HL-60 (cell line): Measurements from ENCODE around the gene B4GALNT4.

ENCODE experiments used
- DNase-seq, 2 experiments: peaks; one replicate each; pipeline ENCODE4 v3.0.0-alpha.2; 2010 to 2020; ENCODE audit warnings: low read depth in 1 of 2, low spot score in 1 of 2
- H3K27ac ChIP-seq: fragments of 250-450 bp; sonication (Bioruptor Pico); replicated peaks from 2 replicates; pipeline ENCODE4 v1.5.1; 2020; ENCODE audit warnings: mild to moderate bottlenecking, moderate library complexity
- H3K27me3 ChIP-seq: fragments of 250-450 bp; sonication (Bioruptor Pico); 2 replicates; pipeline ENCODE4 v1.5.1; 2021; ENCODE audit warnings: mild to moderate bottlenecking, moderate library complexity; ENCODE audit not compliant: insufficient read depth, poor library complexity, severe bottlenecking
- H3K4me3 ChIP-seq: replicated peaks from 2 replicates; pipeline ENCODE4 v1.5.1; 2011; ENCODE audit warnings: mild to moderate bottlenecking, control low read depth, low read length; ENCODE audit not compliant: insufficient read depth
- GABPA ChIP-seq: IDR thresholded peaks from 2 replicates; pipeline ENCODE4 v1.6.1; 2012; ENCODE audit warnings: low read depth
- POLR2AphosphoS5 ChIP-seq: IDR thresholded peaks from 2 replicates; pipeline ENCODE4 v1.6.1; 2012; ENCODE audit warnings: low read depth
- SPI1 ChIP-seq: IDR thresholded peaks from 2 replicates; pipeline ENCODE4 v1.6.1; 2012; ENCODE audit warnings: low read depth, mild to moderate bottlenecking, borderline replicate concordance
- TF ChIP-seq, protein P1 (sequence below): IDR thresholded peaks from 2 replicates; pipeline ENCODE4 v1.6.1; 2012; ENCODE audit warnings: low read depth; ENCODE audit not compliant: insufficient replicate concordance
- TF ChIP-seq, protein P2 (sequence below): IDR thresholded peaks from one replicate; pipeline ENCODE4 v1.5.1; 2011; ENCODE audit warnings: low read length, control low read depth, inconsistent platforms; ENCODE audit not compliant: insufficient read depth

Gene B4GALNT4

DNA sequence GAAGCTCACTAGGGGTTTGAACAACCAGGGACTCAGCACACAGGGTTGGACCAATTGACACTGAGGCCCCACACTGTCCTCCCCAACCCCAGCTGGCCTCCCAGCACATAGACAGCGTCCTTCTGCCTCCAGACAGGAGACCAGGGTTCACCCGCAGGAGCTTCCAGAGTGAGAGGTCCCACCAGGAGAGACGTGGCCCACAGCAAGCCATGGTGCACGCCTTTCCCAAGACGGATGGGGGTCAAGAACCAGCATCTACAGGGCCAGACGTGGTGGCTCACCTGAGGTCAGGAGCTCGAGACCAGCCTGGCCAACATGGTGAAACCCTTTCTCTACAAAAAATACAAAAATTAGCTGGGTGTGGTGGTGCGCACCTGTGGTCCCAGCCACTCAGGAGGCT, 57.6 kb downstream of the B4GALNT4 start:
- TF ChIP-seq, protein P1, sequence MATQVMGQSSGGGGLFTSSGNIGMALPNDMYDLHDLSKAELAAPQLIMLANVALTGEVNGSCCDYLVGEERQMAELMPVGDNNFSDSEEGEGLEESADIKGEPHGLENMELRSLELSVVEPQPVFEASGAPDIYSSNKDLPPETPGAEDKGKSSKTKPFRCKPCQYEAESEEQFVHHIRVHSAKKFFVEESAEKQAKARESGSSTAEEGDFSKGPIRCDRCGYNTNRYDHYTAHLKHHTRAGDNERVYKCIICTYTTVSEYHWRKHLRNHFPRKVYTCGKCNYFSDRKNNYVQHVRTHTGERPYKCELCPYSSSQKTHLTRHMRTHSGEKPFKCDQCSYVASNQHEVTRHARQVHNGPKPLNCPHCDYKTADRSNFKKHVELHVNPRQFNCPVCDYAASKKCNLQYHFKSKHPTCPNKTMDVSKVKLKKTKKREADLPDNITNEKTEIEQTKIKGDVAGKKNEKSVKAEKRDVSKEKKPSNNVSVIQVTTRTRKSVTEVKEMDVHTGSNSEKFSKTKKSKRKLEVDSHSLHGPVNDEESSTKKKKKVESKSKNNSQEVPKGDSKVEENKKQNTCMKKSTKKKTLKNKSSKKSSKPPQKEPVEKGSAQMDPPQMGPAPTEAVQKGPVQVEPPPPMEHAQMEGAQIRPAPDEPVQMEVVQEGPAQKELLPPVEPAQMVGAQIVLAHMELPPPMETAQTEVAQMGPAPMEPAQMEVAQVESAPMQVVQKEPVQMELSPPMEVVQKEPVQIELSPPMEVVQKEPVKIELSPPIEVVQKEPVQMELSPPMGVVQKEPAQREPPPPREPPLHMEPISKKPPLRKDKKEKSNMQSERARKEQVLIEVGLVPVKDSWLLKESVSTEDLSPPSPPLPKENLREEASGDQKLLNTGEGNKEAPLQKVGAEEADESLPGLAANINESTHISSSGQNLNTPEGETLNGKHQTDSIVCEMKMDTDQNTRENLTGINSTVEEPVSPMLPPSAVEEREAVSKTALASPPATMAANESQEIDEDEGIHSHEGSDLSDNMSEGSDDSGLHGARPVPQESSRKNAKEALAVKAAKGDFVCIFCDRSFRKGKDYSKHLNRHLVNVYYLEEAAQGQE = no peak
- no peak for TF ChIP-seq POLR2AphosphoS5
- TF ChIP-seq GABPA = no peak
- no peak for TF ChIP-seq SPI1
- TF ChIP-seq, protein P2, sequence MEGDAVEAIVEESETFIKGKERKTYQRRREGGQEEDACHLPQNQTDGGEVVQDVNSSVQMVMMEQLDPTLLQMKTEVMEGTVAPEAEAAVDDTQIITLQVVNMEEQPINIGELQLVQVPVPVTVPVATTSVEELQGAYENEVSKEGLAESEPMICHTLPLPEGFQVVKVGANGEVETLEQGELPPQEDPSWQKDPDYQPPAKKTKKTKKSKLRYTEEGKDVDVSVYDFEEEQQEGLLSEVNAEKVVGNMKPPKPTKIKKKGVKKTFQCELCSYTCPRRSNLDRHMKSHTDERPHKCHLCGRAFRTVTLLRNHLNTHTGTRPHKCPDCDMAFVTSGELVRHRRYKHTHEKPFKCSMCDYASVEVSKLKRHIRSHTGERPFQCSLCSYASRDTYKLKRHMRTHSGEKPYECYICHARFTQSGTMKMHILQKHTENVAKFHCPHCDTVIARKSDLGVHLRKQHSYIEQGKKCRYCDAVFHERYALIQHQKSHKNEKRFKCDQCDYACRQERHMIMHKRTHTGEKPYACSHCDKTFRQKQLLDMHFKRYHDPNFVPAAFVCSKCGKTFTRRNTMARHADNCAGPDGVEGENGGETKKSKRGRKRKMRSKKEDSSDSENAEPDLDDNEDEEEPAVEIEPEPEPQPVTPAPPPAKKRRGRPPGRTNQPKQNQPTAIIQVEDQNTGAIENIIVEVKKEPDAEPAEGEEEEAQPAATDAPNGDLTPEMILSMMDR = no peak
- no peaks in the 10 kb centered on the region for H3K27me3 ChIP-seq
- DNase-seq = no peak
- no peak overlapping the region for H3K4me3 ChIP-seq
- H3K27ac ChIP-seq = no peak overlapping the region

DNA sequence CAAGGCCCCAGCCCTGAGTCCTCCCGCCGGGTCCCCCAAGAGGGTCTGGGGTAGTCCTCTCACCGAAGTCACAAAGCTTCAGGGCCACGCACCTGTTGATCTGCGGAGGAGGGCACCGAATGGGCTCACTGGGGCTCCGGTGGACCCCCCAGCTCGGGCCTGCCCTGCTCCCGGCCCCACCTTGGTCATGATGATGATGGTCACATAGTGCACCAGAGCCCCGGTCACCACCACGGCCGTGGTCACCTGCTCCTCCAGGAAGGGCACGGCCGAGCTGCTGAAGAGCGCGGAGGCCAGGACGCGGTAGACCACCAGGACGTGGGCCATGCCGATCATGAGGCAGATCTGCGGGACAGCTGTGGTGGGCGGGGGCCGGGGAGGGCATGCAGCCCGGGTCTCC, 59.0 kb downstream of the B4GALNT4 start:
- Histone ChIP-seq H3K27me3 (no peaks in the 10 kb centered on the region), H3K27ac (no peak overlapping the region), H3K4me3 (no peak overlapping the region)
- no peak for DNase-seq
- TF ChIP-seq, protein P2 = no peak
- TF ChIP-seq SPI1 = no peak
- no peak for TF ChIP-seq GABPA
- TF ChIP-seq, protein P1 = no peak

DNA sequence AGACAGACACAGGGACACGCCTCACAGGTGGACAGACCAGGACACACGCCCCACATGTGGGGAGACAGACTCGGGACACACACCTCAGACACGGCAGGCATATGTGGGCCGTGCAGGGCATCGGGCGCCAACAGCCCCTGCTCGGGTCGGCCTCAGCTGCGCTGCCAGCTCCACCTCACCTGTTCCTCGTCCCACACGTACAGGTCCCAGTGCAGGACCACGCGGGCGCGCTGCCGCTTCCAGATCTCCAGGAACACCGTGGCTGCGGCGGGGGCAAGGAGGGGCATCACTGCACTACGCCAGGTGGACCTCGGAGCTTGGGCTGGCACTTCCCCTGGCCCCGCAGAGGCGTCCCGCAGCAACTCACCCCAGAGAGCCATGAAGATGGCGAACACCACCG, 60.1 kb downstream of the B4GALNT4 start:
- no peak overlapping the region for H3K27ac ChIP-seq
- no peak for DNase-seq
- H3K27me3 ChIP-seq = no peaks in the 10 kb centered on the region
- H3K4me3 ChIP-seq = no peak overlapping the region
- TF ChIP-seq SPI1 = no peak
- TF ChIP-seq, protein P2 = no peak
- TF ChIP-seq, protein P1 = no peak
- no peak for TF ChIP-seq POLR2AphosphoS5
- TF ChIP-seq GABPA = no peak
